HG03575 (cell line): ENCODE data around the gene CD101.
A peak's percentile ranks its signal among the peaks of the same experiment; 100 is the strongest.

Experiments used
- ATAC-seq: cut with Tn5 transposase; IDR thresholded peaks from one replicate; pipeline ENCODE4 v1.9.1; 2021; ENCODE audit not compliant: unreplicated experiment, insufficient number of reproducible peaks, low FRiP score; ENCODE audit errors: extremely low read depth

The CD101 gene

GRCh38 chr1:117038236-117038635 is 36.7 kb downstream of the CD101 start:
- ATAC-seq = no peak

- ATAC-seq = no peak
These were observed 42.7 kb downstream of the CD101 start for GRCh38 chr1:117044217-117044616.

GRCh38 chr1:117045644-117046043 is 44.1 kb downstream of the CD101 start:
- ATAC-seq = no peak

- ATAC-seq = no peak
These were observed 45.2 kb downstream of the CD101 start for GRCh38 chr1:117046781-117047180.

GRCh38 chr1:117047271-117047670 is 45.7 kb downstream of the CD101 start:
- no peak for ATAC-seq

- no peak for ATAC-seq
These were observed 48.3 kb downstream of the CD101 start for GRCh38 chr1:117049857-117050256.

GRCh38 chr1:117051224-117052064 is 49.9 kb downstream of the CD101 start:
- ATAC-seq = no peak

GRCh38 chr1:117054068-117054467 is 52.5 kb downstream of the CD101 start:
- ATAC-seq = no peak

GRCh38 chr1:117058810-117059209 is 57.2 kb downstream of the CD101 start:
- ATAC-seq = no peak

GRCh38 chr1:117059334-117059677 is 57.7 kb downstream of the CD101 start:
- no peak for ATAC-seq

GRCh38 chr1:117059678-117060440 is 58.3 kb downstream of the CD101 start, which contains the start of gene TTF2:
TTF2 (plus strand) TSS chr1:117060326; CDS start chr1:117060347, 21 bp downstream.
- peak; percentile 96 for ATAC-seq

GRCh38 chr1:117060441-117061317 is 59.1 kb downstream of the CD101 start:
- no peak for ATAC-seq

- no peak for ATAC-seq
These were observed 60.4 kb downstream of the CD101 start for GRCh38 chr1:117061986-117062415.

GRCh38 chr1:117066367-117066766 is 64.8 kb downstream of the CD101 start:
- no peak for ATAC-seq

- no peak for ATAC-seq
These were observed 66.2 kb downstream of the CD101 start for GRCh38 chr1:117067533-117068370.

GRCh38 chr1:117068580-117068979 is 67.0 kb downstream of the CD101 start:
- ATAC-seq = no peak

GRCh38 chr1:117069220-117069844 is 67.8 kb downstream of the CD101 start:
- ATAC-seq = no peak

- no peak for ATAC-seq
These were observed 68.6 kb downstream of the CD101 start for GRCh38 chr1:117070124-117070523.
